GM19438 (cell line): Measurements from ENCODE around the gene CCDC178.
"Not testable (repeated sequence)": the region's sequence is repeated elsewhere in the genome, so short reads cannot be mapped to it uniquely, and the experiment has no call there.

Experiments used
- ATAC-seq: cut with Tn5 transposase; IDR thresholded peaks from one replicate; pipeline ENCODE4 v1.9.1; 2021; ENCODE audit warnings: low read depth; ENCODE audit not compliant: unreplicated experiment

Gene CCDC178

GRCh38 chr18:33369711-33370449, 70.6 kb downstream of the CCDC178 start:
- no peak for ATAC-seq

GRCh38 chr18:33356735-33357134, 83.8 kb downstream of the CCDC178 start:
- ATAC-seq: no peak

GRCh38 chr18:33355756-33356155, 84.8 kb downstream of the CCDC178 start:
- no peak for ATAC-seq

- no peak for ATAC-seq
Observed at GRCh38 chr18:33355263-33355662, 85.3 kb downstream of the CCDC178 start.

GRCh38 chr18:33350256-33350655, 90.3 kb downstream of the CCDC178 start:
- no peak for ATAC-seq

GRCh38 chr18:33339733-33340132, 100.8 kb downstream of the CCDC178 start:
- ATAC-seq: not testable (repeated sequence)

GRCh38 chr18:33334781-33335180, 105.7 kb downstream of the CCDC178 start:
- no peak for ATAC-seq

- no peak for ATAC-seq
Observed at GRCh38 chr18:33330711-33331110, 109.8 kb downstream of the CCDC178 start.

GRCh38 chr18:33326975-33327374, 113.5 kb downstream of the CCDC178 start:
- ATAC-seq: no peak

GRCh38 chr18:33317640-33318039, 122.9 kb downstream of the CCDC178 start:
- no peak for ATAC-seq

GRCh38 chr18:33316146-33316587, 124.4 kb downstream of the CCDC178 start:
- ATAC-seq: no peak

GRCh38 chr18:33307520-33307919, 133.0 kb downstream of the CCDC178 start:
- ATAC-seq: no peak

- no peak for ATAC-seq
Observed at GRCh38 chr18:33304277-33304676, 136.2 kb downstream of the CCDC178 start.

GRCh38 chr18:33291539-33291938, 149.0 kb downstream of the CCDC178 start:
- ATAC-seq: no peak

- ATAC-seq: no peak
Observed at GRCh38 chr18:33288082-33288716, 152.3 kb downstream of the CCDC178 start.

- no peak for ATAC-seq
Observed at GRCh38 chr18:33282709-33283333, 157.7 kb downstream of the CCDC178 start.

- no peak for ATAC-seq
Observed at GRCh38 chr18:33282142-33282541, 158.4 kb downstream of the CCDC178 start.

GRCh38 chr18:33277431-33277830, 163.1 kb downstream of the CCDC178 start:
- no peak for ATAC-seq

- ATAC-seq: no peak
Observed at GRCh38 chr18:33275843-33276242, 164.7 kb downstream of the CCDC178 start.

- no peak for ATAC-seq
Observed at GRCh38 chr18:33270297-33270696, 170.2 kb downstream of the CCDC178 start.

GRCh38 chr18:33269223-33269622, 171.3 kb downstream of the CCDC178 start:
- ATAC-seq: no peak

GRCh38 chr18:33264566-33264965, 176.0 kb downstream of the CCDC178 start:
- no peak for ATAC-seq
